ENCODE data around the gene GFPT2.
A peak's percentile ranks its signal among the peaks of the same experiment; 100 is the strongest.

Gene GFPT2

DNA sequence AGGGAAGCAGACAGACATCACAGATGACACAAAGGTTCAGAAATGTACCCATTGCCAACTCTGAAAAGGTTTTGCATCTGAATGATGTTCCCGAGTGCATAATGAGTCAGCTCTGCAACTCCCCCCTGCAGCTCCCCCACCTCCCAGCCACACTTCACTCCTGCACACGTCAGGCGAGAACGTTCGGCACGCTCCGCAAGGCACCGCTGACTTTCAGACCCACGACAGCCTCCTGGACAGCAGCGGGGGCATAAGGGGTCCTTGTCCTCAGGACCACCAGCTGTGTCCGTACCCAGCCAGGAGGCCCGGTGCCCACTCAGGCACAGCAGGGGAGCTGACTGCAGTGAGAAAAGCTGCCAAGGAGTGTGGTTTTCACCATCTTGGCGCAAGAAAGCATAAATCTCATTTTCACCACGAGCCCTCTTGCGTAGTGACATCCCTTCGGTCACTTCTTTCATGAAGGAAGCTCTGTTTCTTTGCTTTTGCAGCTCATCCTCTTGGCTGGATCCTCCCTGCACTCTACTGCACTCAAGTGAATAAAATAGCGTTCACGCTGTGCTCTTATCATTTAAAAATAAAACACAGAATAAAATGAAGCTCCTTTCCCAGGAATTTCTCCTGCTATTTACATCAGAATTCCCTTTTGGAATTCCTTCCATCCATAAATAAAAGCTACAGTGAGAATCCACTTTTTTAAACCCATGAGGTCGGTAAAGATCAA lies 9.9 kb downstream of the GFPT2 start:
- TF ChIP-seq, protein P1, sequence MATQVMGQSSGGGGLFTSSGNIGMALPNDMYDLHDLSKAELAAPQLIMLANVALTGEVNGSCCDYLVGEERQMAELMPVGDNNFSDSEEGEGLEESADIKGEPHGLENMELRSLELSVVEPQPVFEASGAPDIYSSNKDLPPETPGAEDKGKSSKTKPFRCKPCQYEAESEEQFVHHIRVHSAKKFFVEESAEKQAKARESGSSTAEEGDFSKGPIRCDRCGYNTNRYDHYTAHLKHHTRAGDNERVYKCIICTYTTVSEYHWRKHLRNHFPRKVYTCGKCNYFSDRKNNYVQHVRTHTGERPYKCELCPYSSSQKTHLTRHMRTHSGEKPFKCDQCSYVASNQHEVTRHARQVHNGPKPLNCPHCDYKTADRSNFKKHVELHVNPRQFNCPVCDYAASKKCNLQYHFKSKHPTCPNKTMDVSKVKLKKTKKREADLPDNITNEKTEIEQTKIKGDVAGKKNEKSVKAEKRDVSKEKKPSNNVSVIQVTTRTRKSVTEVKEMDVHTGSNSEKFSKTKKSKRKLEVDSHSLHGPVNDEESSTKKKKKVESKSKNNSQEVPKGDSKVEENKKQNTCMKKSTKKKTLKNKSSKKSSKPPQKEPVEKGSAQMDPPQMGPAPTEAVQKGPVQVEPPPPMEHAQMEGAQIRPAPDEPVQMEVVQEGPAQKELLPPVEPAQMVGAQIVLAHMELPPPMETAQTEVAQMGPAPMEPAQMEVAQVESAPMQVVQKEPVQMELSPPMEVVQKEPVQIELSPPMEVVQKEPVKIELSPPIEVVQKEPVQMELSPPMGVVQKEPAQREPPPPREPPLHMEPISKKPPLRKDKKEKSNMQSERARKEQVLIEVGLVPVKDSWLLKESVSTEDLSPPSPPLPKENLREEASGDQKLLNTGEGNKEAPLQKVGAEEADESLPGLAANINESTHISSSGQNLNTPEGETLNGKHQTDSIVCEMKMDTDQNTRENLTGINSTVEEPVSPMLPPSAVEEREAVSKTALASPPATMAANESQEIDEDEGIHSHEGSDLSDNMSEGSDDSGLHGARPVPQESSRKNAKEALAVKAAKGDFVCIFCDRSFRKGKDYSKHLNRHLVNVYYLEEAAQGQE (IDR thresholded peaks at IDR 0.05; ENCODE audit: low read depth) = no peak
- TF ChIP-seq ZBTB7A (IDR thresholded peaks at IDR 0.05; ENCODE audit: low read depth) = peak; percentile 68; the same call in 1 of the 2 replicates
- no peak for TF ChIP-seq CREB1 (IDR thresholded peaks at IDR 0.05; ENCODE audit: low read depth)
- TF ChIP-seq FOXM1 (IDR thresholded peaks at IDR 0.05; ENCODE audit: borderline replicate concordance, low read depth) = no peak
- 0 out of 2 replicates have a peak, but pooled peaks have one; percentile 18 for TF ChIP-seq MAX (IDR thresholded peaks at IDR 0.05)
- TF ChIP-seq EGR1 (IDR thresholded peaks at IDR 0.05) = no peak
- no peak for TF ChIP-seq TAF1 (IDR thresholded peaks at IDR 0.05; ENCODE audit: low read depth)
- TF ChIP-seq TCF12 (IDR thresholded peaks at IDR 0.05; ENCODE audit: low read depth) = no peak
- TF ChIP-seq NFIC (IDR thresholded peaks at IDR 0.05) = 0 out of 2 replicates have a peak, but pooled peaks have one; percentile 24
- no peak for TF ChIP-seq EP300 (IDR thresholded peaks at IDR 0.05; ENCODE audit: borderline replicate concordance)
- no peak for TF ChIP-seq TEAD4 (IDR thresholded peaks at IDR 0.05)
- TF ChIP-seq RAD21 (IDR thresholded peaks at IDR 0.05; ENCODE audit: low read depth) = no peak
- no peak for TF ChIP-seq YY1 (IDR thresholded peaks at IDR 0.05; ENCODE audit: low read depth)

GRCh38 chr5:180341595-180341994 lies 11.5 kb downstream of the GFPT2 start:
- TF ChIP-seq TEAD4 (IDR thresholded peaks at IDR 0.05) (no peak), NFIC (IDR thresholded peaks at IDR 0.05) (no peak), ZBTB7A (IDR thresholded peaks at IDR 0.05; ENCODE audit: low read depth) (no peak), FOXM1 (IDR thresholded peaks at IDR 0.05; ENCODE audit: borderline replicate concordance, low read depth) (no peak), EP300 (IDR thresholded peaks at IDR 0.05; ENCODE audit: borderline replicate concordance) (no peak), YY1 (IDR thresholded peaks at IDR 0.05; ENCODE audit: low read depth) (no peak), TCF12 (IDR thresholded peaks at IDR 0.05; ENCODE audit: low read depth) (no peak)
- TF ChIP-seq, protein P1 (IDR thresholded peaks at IDR 0.05; ENCODE audit: low read depth) = no peak

DNA sequence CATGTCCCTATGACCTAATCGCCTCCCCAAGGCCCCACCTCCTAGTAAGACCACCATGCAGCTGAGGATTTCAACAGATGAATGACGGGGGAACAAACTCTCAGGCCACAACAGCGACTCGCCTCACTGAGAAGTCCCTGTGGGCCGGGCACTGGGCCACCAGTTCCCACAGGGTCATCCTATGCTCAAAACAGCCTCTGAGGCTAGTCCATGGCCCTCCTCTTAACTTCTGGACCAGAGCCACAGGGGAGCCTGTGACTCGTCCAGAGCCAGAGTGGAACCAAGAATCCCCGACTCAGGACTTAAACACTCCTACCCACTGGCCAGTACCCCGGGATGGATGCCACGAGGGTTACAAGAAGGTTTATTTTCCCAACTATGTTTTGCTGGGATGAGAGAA lies 12.3 kb downstream of the GFPT2 start:
- TF ChIP-seq EGR1 (IDR thresholded peaks at IDR 0.05) (no peak), TCF12 (IDR thresholded peaks at IDR 0.05; ENCODE audit: low read depth) (no peak), TEAD4 (IDR thresholded peaks at IDR 0.05) (no peak), YY1 (IDR thresholded peaks at IDR 0.05; ENCODE audit: low read depth) (no peak), NFIC (IDR thresholded peaks at IDR 0.05) (no peak), FOXM1 (IDR thresholded peaks at IDR 0.05; ENCODE audit: borderline replicate concordance, low read depth) (no peak), ZBTB7A (IDR thresholded peaks at IDR 0.05; ENCODE audit: low read depth) (no peak), MAX (IDR thresholded peaks at IDR 0.05) (no peak), CEBPB (IDR thresholded peaks at IDR 0.05) (no peak), CREB1 (IDR thresholded peaks at IDR 0.05; ENCODE audit: low read depth) (no peak), EP300 (IDR thresholded peaks at IDR 0.05; ENCODE audit: borderline replicate concordance) (no peak), RAD21 (IDR thresholded peaks at IDR 0.05; ENCODE audit: low read depth) (no peak), TAF1 (IDR thresholded peaks at IDR 0.05; ENCODE audit: low read depth) (no peak)
- TF ChIP-seq, protein P1 (IDR thresholded peaks at IDR 0.05; ENCODE audit: low read depth) = no peak
- TF ChIP-seq, protein P2, sequence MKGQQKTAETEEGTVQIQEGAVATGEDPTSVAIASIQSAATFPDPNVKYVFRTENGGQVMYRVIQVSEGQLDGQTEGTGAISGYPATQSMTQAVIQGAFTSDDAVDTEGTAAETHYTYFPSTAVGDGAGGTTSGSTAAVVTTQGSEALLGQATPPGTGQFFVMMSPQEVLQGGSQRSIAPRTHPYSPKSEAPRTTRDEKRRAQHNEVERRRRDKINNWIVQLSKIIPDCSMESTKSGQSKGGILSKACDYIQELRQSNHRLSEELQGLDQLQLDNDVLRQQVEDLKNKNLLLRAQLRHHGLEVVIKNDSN (IDR thresholded peaks at IDR 0.05) = no peak

- TF ChIP-seq EP300 (IDR thresholded peaks at IDR 0.05; ENCODE audit: borderline replicate concordance) = no peak
- TF ChIP-seq, protein P1 (IDR thresholded peaks at IDR 0.05; ENCODE audit: low read depth) = no peak
- TF ChIP-seq EGR1 (IDR thresholded peaks at IDR 0.05) = no peak
- no peak for TF ChIP-seq TAF1 (IDR thresholded peaks at IDR 0.05; ENCODE audit: low read depth)
- TF ChIP-seq, protein P2 (IDR thresholded peaks at IDR 0.05) = no peak
- no peak for TF ChIP-seq FOXM1 (IDR thresholded peaks at IDR 0.05; ENCODE audit: borderline replicate concordance, low read depth)
- TF ChIP-seq CEBPB (IDR thresholded peaks at IDR 0.05) = no peak
- no peak for TF ChIP-seq MAX (IDR thresholded peaks at IDR 0.05)
- TF ChIP-seq TEAD4 (IDR thresholded peaks at IDR 0.05) = no peak
- no peak for TF ChIP-seq NFIC (IDR thresholded peaks at IDR 0.05)
- TF ChIP-seq CREB1 (IDR thresholded peaks at IDR 0.05; ENCODE audit: low read depth) = no peak
Observed at GRCh38 chr5:180339583-180340183, 13.5 kb downstream of the GFPT2 start.
